ENCODE results near the gene PLOD2. TPM values are rescaled to one million over a fixed set of nuclear protein-coding genes. Genes with fewer than 3 reads are reported as not detected.

PLOD2 gene
- total and polyA plus RNA-seq, 9 of the 15 experiments (the other 6 are each of a cell fraction or from before 2014, with no cell fraction given), result 0.18 to 1.5 (median 0.58) TPM

GRCh38 chr3:146125951-146126350 lies 35.0 kb downstream of the PLOD2 start:
- Histone ChIP-seq H2AFZ (ENCODE audit: low read depth, low read length) (no peak overlapping the region), H3K79me2 (ENCODE audit: control insufficient read depth, insufficient read depth, low read length) (no peaks in the 10 kb centered on the region), H4K20me1 (replicated peaks; ENCODE audit: control insufficient read depth, insufficient read depth, low read length) (no peaks in the 10 kb centered on the region), H3K9me1 (ENCODE audit: control insufficient read depth, insufficient read depth, low read length) (no peaks in the 10 kb centered on the region), H3K4me3 (no peak overlapping the region), H3K9me3 (replicated peaks; ENCODE audit: control insufficient read depth, insufficient read depth, low read depth, low read length) (no peaks in the 10 kb centered on the region), H3K4me2 (ENCODE audit: insufficient read depth, low read length) (no peak overlapping the region), H3K27ac (ENCODE audit: extremely low read depth, low read depth, low read length) (no peak overlapping the region), H3K27me3 (ENCODE audit: control insufficient read depth in 2 of 2, insufficient read depth in 2 of 2, low read length in 2 of 2) (no peaks in the 10 kb centered on the region), H3K9ac (ENCODE audit: insufficient read depth in 1 of 2, low read depth in 2 of 2, low read length in 2 of 2) (no peak overlapping the region), H3K36me3 (ENCODE audit: control insufficient read depth, insufficient read depth, low read length) (no peaks in the 10 kb centered on the region), H3K4me1 (replicated peaks in 1 of 2; ENCODE audit: control insufficient read depth in 2 of 2, insufficient read depth in 2 of 2, low read length in 2 of 2) (no peaks in the 10 kb centered on the region)
- ATAC-seq (no peak), FAIRE-seq (no peak), DNase-seq (ENCODE audit: extremely low read depth in 1 of 4, low spot score in 3 of 4) (no peak)
- intact Hi-C loops (cut with micrococcal nuclease), result no loop called here
- CTCF ChIA-PET (ENCODE audit: low intra/inter-chr PET ratio), result no interaction called here
- no TSS peak for BruUV-seq (replicated peaks)
- in situ Hi-C loops (cut with MboI), result no loop called here
- TF ChIP-seq PML (IDR thresholded peaks at IDR 0.05; ENCODE audit: low read length), result no peak
- TF ChIP-seq NEUROD1 (IDR thresholded peaks at IDR 0.05; ENCODE audit: borderline replicate concordance, low read depth, low read length, partially characterized antibody), result no peak
- no peak for TF ChIP-seq NR3C1 (CRISPR knock-in tag; IDR thresholded peaks at IDR 0.05)
- no peak for TF ChIP-seq ZBTB43 (CRISPR knock-in tag; IDR thresholded peaks at IDR 0.05)
- TF ChIP-seq ETV5 (CRISPR knock-in tag; IDR thresholded peaks at IDR 0.05; ENCODE audit: low read depth), result no peak
- no peak for TF ChIP-seq UBTF (IDR thresholded peaks at IDR 0.05; ENCODE audit: borderline replicate concordance in 1 of 2, low read depth in 2 of 2, low read length in 2 of 2)
- no peak for TF ChIP-seq RCOR1 (IDR thresholded peaks at IDR 0.05; ENCODE audit: borderline replicate concordance in 1 of 2, low read depth in 2 of 2, low read length in 2 of 2)
- no peak for TF ChIP-seq MEF2A (IDR thresholded peaks at IDR 0.05; ENCODE audit: control insufficient read depth, low read depth, low read length)
- no peak for TF ChIP-seq NELFE (IDR thresholded peaks at IDR 0.05; ENCODE audit: insufficient read depth, insufficient read length)
- TF ChIP-seq ZNF280B (CRISPR knock-in tag; IDR thresholded peaks at IDR 0.05), result no peak
- TF ChIP-seq EZH2 (IDR thresholded peaks at IDR 0.05; ENCODE audit: borderline replicate concordance, low read depth, low read length), result no peak
- no peak for TF ChIP-seq MAFG (tag; conservative IDR thresholded peaks at IDR 0.05)
- TF ChIP-seq KLF6 (CRISPR knock-in tag; IDR thresholded peaks at IDR 0.05; ENCODE audit: borderline replicate concordance), result no peak
- TF ChIP-seq SUPT5H (IDR thresholded peaks at IDR 0.05), result no peak
- TF ChIP-seq MTA1 (IDR thresholded peaks at IDR 0.05; ENCODE audit: borderline replicate concordance), result no peak
- no peak for TF ChIP-seq NFE2L1 (tag; IDR thresholded peaks at IDR 0.05; ENCODE audit: borderline replicate concordance, low read depth)
- POLR2A ChIA-PET, result no interaction called here
